Forelimb muscle (tissue), 1 donor: ENCODE measurements around the gene SNRPB. TPM values are rescaled to one million over a fixed set of nuclear protein-coding genes. Genes with fewer than 3 reads are reported as not detected.

Source experiments
- DNase-seq: peaks from one replicate; pipeline ENCODE4 v3.0.0-alpha.2; 2013; ENCODE audit warnings: low read depth
- polyA plus RNA-seq: library from polyadenylated mRNA; unstranded; fragments of 120-200 nt; gene quantifications from one replicate; pipeline ENCODE4 v1.2.1, GENCODE V29; 2013; ENCODE audit not compliant: insufficient read length

The SNRPB gene
- polyA plus RNA-seq, 1 donor, result 86.8 TPM

DNA sequence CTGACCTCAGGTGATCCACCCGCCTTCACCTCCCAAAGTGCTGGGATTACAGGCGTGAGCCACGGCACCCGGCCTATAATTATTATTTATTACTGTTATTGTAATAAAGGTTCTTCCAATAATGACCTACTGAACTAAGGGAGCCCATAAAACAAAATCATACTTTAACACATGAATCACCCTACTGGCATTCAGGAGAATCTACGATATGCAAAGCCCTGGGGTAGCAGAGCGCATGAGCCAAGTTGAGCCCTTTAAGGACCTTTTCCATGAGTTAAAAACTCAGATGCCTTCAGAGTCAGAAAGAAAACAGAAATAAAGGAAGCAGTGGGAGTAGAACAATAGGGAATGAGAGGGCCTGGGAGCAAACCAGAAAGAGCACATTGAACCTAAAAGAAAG is 41.5 kb downstream of the SNRPB start:
- no peak for DNase-seq

DNA sequence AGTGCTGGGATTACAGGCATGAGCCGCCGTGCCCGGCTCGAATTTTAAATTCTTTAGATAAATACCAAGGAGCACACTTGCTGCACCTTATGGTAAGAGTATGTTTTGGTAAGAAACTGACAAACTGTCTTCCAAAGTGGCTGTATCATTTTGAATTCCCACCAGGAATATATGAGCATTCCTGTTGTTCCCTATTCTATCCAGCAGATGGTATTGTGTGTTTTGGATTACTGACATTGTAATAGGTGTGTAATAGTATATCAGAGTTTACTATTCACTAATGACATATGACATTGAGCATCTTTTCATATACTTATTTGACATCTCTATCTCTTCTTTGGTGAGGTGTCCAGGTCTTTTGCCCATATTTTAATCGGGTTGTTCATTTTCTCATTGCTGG is 49.3 kb downstream of the SNRPB start:
- DNase-seq, result no peak

DNA sequence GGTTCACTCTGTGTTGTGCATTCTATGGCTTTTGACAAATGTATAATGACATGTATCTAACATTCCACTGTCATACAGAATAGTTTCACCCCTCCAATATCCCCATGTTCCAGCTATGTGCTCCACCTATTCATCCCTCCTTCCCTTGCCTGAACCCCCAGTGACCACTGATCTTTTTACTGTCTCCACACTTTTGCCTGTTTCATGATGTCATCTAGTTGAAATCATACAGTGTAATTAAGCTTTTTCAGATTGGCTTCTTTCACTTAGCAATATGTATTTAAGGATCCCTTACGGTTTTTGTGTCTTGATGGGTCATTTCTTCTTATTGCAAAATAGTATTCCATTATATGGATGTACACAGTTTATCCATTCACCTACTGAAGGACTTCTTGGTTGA is 50.1 kb downstream of the SNRPB start:
- no peak for DNase-seq

DNA sequence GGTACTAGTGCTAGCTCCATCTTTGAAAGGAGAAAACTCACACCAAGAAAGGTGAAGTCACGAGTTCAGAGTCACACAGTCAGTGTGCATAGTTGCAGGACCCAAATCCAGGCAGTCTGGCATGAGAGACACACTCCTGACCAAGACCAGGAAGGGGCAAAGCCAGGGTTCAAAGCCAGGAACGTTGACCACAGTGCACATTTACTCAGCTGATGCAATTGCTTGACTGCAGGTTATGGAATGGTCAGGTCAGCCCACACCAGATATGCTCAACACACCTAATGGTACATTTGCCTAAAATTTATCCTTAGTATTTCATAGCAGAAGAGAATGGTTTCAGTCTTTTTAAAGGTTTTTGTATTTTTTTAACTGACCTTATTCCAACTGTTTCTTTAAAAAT is 52.2 kb downstream of the SNRPB start:
- DNase-seq, result no peak

DNA sequence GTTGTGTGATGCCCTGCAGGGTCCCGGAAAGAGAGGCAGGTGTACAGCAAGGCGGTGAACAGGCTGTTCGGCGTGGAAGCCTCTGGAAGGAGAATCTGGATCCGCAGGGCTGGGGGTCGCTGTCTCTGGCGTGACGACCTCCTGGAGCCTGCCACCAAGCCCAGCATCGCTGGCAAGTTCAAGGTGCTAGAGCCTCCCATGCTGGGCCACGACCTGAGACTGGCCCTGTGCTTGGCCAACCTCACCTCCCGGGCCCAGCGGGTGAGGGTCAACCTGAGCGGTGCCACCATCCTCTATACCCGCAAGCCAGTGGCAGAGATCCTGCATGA is 53.4 kb downstream of the SNRPB start:
- no peak for DNase-seq

DNA sequence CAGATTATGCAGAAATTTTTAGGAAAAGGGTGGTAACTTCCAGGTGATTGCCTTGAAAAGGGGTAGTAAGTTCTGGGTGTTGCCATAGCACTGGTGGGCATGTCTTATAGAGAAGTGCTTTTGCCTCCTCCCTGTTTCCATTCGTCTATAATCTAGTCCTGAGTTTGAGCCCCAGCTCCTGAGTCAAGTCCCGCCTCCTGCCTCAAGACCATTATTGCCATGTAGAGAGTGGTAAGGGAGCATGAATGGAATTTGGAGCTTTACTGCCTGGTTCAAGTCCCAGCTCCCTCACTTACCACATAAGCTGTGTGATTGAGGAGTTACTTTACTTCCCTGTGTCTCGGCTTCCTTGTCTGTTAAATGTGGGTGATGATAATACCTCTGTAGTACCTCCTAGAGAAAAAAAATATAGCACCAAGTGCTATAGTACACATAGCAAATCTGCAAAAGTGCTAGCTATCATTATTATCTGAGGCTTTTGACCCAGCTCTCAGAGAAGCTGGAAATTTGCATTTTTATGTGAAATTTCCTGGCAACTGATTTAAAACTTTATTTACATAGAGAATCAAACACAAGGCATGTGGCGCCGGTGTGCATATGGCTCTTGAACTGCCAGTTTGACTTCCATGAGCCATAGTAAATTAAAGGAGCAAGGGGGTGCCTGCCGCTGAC is 53.9 kb downstream of the SNRPB start:
- DNase-seq, result no peak

Other genes with a start within 250 kb of the SNRPB start
- gene TGM3, start 174.8 kb downstream of the SNRPB start, polyA plus RNA-seq, result 0.25 TPM
- gene TGM6, start 89.9 kb downstream of the SNRPB start, polyA plus RNA-seq, result not detected
- 10.5 TPM for gene ZNF343, start 38.1 kb upstream of the SNRPB start, polyA plus RNA-seq
- 0.10 TPM for gene TMC2, start 65.8 kb upstream of the SNRPB start, polyA plus RNA-seq
- 153 TPM for gene NOP56, start 181.8 kb upstream of the SNRPB start, polyA plus RNA-seq
- 99.0 TPM for gene IDH3B, start 193.4 kb upstream of the SNRPB start, polyA plus RNA-seq
- 9.0 TPM for gene EBF4, start 222.0 kb upstream of the SNRPB start, polyA plus RNA-seq